H9 (cell line): ENCODE measurements around the gene CDH24. TPM values are rescaled to one million over a fixed set of nuclear protein-coding genes. Genes with fewer than 3 reads are reported as not detected.
A peak's percentile ranks its signal among the peaks of the same experiment; 100 is the strongest.

Experiments used
- DNase-seq: peaks from one replicate; pipeline ENCODE4 v3.0.0-alpha.2; 2017
- H2AFZ ChIP-seq: one replicate; pipeline ENCODE4 v1.6.1; 2013; ENCODE audit warnings: mild to moderate bottlenecking, low read length, control low read depth, moderate library complexity
- H2AK5ac ChIP-seq: 2 replicates; pipeline ENCODE4 v1.6.1; 2013; ENCODE audit warnings: low read length, control low read depth, mixed read lengths; ENCODE audit not compliant: insufficient read length
- H2BK120ac ChIP-seq: one replicate; pipeline ENCODE4 v1.6.1; 2013; ENCODE audit warnings: low read depth, mild to moderate bottlenecking, low read length, control low read depth, inconsistent platforms; ENCODE audit not compliant: poor library complexity, severe bottlenecking
- H2BK12ac ChIP-seq: 2 replicates; pipeline ENCODE4 v1.6.1; 2013; ENCODE audit warnings: low read length, control low read depth, mixed read lengths, low read depth; ENCODE audit not compliant: insufficient read length
- H2BK15ac ChIP-seq: 2 replicates; pipeline ENCODE4 v1.6.1; 2013; ENCODE audit warnings: low read depth, low read length, control low read depth
- H2BK20ac ChIP-seq: one replicate; pipeline ENCODE4 v1.6.1; 2013; ENCODE audit warnings: low read depth, mild to moderate bottlenecking, low read length, control low read depth, inconsistent platforms; ENCODE audit not compliant: poor library complexity, severe bottlenecking
- H2BK5ac ChIP-seq: 2 replicates; pipeline ENCODE4 v1.6.1; 2013; ENCODE audit warnings: low read length, control low read depth, mixed read lengths; ENCODE audit not compliant: insufficient read length
- H3K14ac ChIP-seq: 2 replicates; pipeline ENCODE4 v1.6.1; 2013; ENCODE audit warnings: low read length, control low read depth; ENCODE audit not compliant: insufficient read depth
- H3K18ac ChIP-seq: 2 replicates; pipeline ENCODE4 v1.6.1; 2013; ENCODE audit warnings: low read depth, mild to moderate bottlenecking, mixed read lengths, low read length, control low read depth; ENCODE audit not compliant: insufficient read length
- H3K23ac ChIP-seq: 2 replicates; pipeline ENCODE4 v1.6.1; 2013; ENCODE audit warnings: low read length, control low read depth, mixed read lengths, low read depth; ENCODE audit not compliant: insufficient read length
- H3K23me2 ChIP-seq: 2 replicates; pipeline ENCODE4 v1.6.1; 2013; ENCODE audit warnings: low read depth, mild to moderate bottlenecking, mixed read lengths, low read length, control low read depth; ENCODE audit not compliant: insufficient read length, poor library complexity, severe bottlenecking
- H3K27ac ChIP-seq: 2 replicates; pipeline ENCODE4 v1.5.1; 2013; ENCODE audit warnings: low read length, control low read depth, mixed read lengths, low read depth; ENCODE audit not compliant: insufficient read length
- H3K27me3 ChIP-seq: 2 replicates; pipeline ENCODE4 v1.6.1; 2013; ENCODE audit warnings: low read length, control low read depth, inconsistent platforms; ENCODE audit not compliant: insufficient read depth
- H3K4ac ChIP-seq: 2 replicates; pipeline ENCODE4 v1.6.1; 2013; ENCODE audit warnings: low read depth, mild to moderate bottlenecking, control low read depth, inconsistent platforms, low read length, moderate library complexity
- H3K4me1 ChIP-seq: 2 replicates; pipeline ENCODE4 v1.6.1; 2013; ENCODE audit warnings: low read length, control low read depth, inconsistent platforms; ENCODE audit not compliant: insufficient read depth
- H3K4me2 ChIP-seq: 2 replicates; pipeline ENCODE4 v1.6.1; 2013; ENCODE audit warnings: low read length, control low read depth, mixed read lengths; ENCODE audit not compliant: insufficient read length, insufficient read depth
- H3K56ac ChIP-seq: 2 replicates; pipeline ENCODE4 v1.6.1; 2013; ENCODE audit warnings: low read depth, mild to moderate bottlenecking, mixed read lengths, low read length, control low read depth; ENCODE audit not compliant: insufficient read length
- H3K79me1 ChIP-seq: 2 replicates; pipeline ENCODE4 v1.6.1; 2013; ENCODE audit warnings: low read depth, mild to moderate bottlenecking, moderate library complexity, low read length, control low read depth, inconsistent platforms; ENCODE audit not compliant: insufficient read depth, poor library complexity, severe bottlenecking
- H3K79me2 ChIP-seq: 2 replicates; pipeline ENCODE4 v1.6.1; 2013; ENCODE audit warnings: low read length, control low read depth, inconsistent platforms; ENCODE audit not compliant: insufficient read depth
- H3K9ac ChIP-seq: 2 replicates; pipeline ENCODE4 v1.6.1; 2013; ENCODE audit warnings: low read length, control low read depth, mixed read lengths; ENCODE audit not compliant: insufficient read length; ENCODE audit errors: extremely low read depth
- H3K9me3 ChIP-seq: one replicate; pipeline ENCODE4 v1.6.1; 2013; ENCODE audit warnings: low read depth, low read length, inconsistent platforms; ENCODE audit not compliant: control insufficient read depth
- H3T11ph ChIP-seq: one replicate; pipeline ENCODE4 v1.6.1; 2013; ENCODE audit warnings: mild to moderate bottlenecking, low read length, control low read depth, inconsistent platforms
- H4K20me1 ChIP-seq: one replicate; pipeline ENCODE4 v1.6.1; 2013; ENCODE audit not compliant: control insufficient read depth, insufficient read length, insufficient read depth
- H4K5ac ChIP-seq: 2 replicates; pipeline ENCODE4 v1.6.1; 2013; ENCODE audit warnings: low read depth, mild to moderate bottlenecking, mixed read lengths, low read length, control low read depth; ENCODE audit not compliant: insufficient read length
- H4K8ac ChIP-seq: replicated peaks from 2 replicates; pipeline ENCODE4 v1.6.1; 2013; ENCODE audit warnings: low read length, control low read depth, mixed read lengths, low read depth; ENCODE audit not compliant: insufficient read length
- H4K91ac ChIP-seq: 2 replicates; pipeline ENCODE4 v1.6.1; 2013; ENCODE audit warnings: low read depth, mild to moderate bottlenecking, moderate library complexity, mixed read lengths, low read length, control low read depth; ENCODE audit not compliant: insufficient read length
- H3K27ac Mint-ChIP-seq, 3 experiments: 2 replicates in 2 of 3; 3 replicates in 1 of 3; pipeline ENCODE4 v1.8.0; 2020 to 2021; ENCODE audit warnings: mixed read lengths in 3 of 3, mild to moderate bottlenecking in 1 of 3, moderate library complexity in 1 of 3
- H3K27me3 Mint-ChIP-seq: 2 replicates; pipeline ENCODE4 v1.8.0; 2021; ENCODE audit warnings: low read depth, mild to moderate bottlenecking, moderate library complexity, mixed read lengths
- H3K36me3 Mint-ChIP-seq, 3 experiments: 2 replicates in 2 of 3; 3 replicates in 1 of 3; pipeline ENCODE4 v1.8.0; 2020 to 2021; ENCODE audit warnings: low read depth in 3 of 3, mixed read lengths in 3 of 3; ENCODE audit not compliant: insufficient read depth in 1 of 3
- H3K4me1 Mint-ChIP-seq, 2 experiments: 2 replicates each; pipeline ENCODE4 v1.8.0; 2020; ENCODE audit warnings: mixed read lengths in 2 of 2
- H3K4me3 Mint-ChIP-seq, 2 experiments: 2 replicates in 1 of 2; 3 replicates in 1 of 2; pipeline ENCODE4 v1.8.0; 2020 to 2021; ENCODE audit warnings: mild to moderate bottlenecking in 2 of 2, mixed read lengths in 2 of 2, moderate library complexity in 1 of 2
- H3K9me3 Mint-ChIP-seq, 2 experiments: 2 replicates in 1 of 2; 3 replicates in 1 of 2; pipeline ENCODE4 v1.8.0; 2020; ENCODE audit warnings: mild to moderate bottlenecking in 2 of 2, mixed read lengths in 2 of 2, moderate library complexity in 1 of 2
- WGBS: extraction: QIAGEN DNeasy Blood & Tissue Kit; methylation state at CpG from one replicate; pipeline ENCODE4 v1.1.7; 2013; ENCODE audit warnings: missing lambda C conversion rate, low lambda C conversion rate, mixed read lengths; ENCODE audit not compliant: insufficient read length; ENCODE audit errors: extremely low coverage; 5-methylcytosine and 5-hydroxymethylcytosine counted together
- total RNA-seq: library from RNA; stranded (reverse); gene quantifications from 2 replicates; pipeline ENCODE4 v1.2.1, GENCODE V29; 2021
- TF ChIP-seq, protein P1 (sequence below): fragments of 200-600 bp; sonication (generic); conservative IDR thresholded peaks from 3 replicates; pipeline ENCODE4 v1.8.0; 2021; ENCODE audit warnings: antibody characterized with exemption, mild to moderate bottlenecking

Gene CDH24
- total RNA-seq, 1 experiment from 2014 or later = 16.7 TPM

- Histone ChIP-seq H4K20me1 (no peaks in the 10 kb centered on the region), H2BK5ac (no peak overlapping the region), H2AFZ (no peak overlapping the region), H3K4ac (no peak overlapping the region), H3K56ac (no peak overlapping the region), H3K9ac (no peak overlapping the region), H3T11ph (no peak overlapping the region), H3K9me3 (no peaks in the 10 kb centered on the region), H4K8ac (no peak overlapping the region), H2AK5ac (no peak overlapping the region), H3K27me3 (no peaks in the 10 kb centered on the region), H2BK120ac (no peak overlapping the region), H3K23ac (no peak overlapping the region), H3K4me1 (no peaks in the 10 kb centered on the region; the same call in 1 of the 2 replicates), H3K79me2 (no peaks in the 10 kb centered on the region), H3K14ac (no peak overlapping the region), H3K4me2 (no peak overlapping the region), H3K79me1 (no peaks in the 10 kb centered on the region), H3K27ac (no peak overlapping the region), H2BK15ac (no peak overlapping the region), H2BK12ac (no peak overlapping the region), H4K91ac (no peak overlapping the region), H4K5ac (no peak overlapping the region), H3K23me2 (no peaks in the 10 kb centered on the region), H2BK20ac (no peak overlapping the region), H3K18ac (no peak overlapping the region)
- Mint-ChIP-seq H3K27ac (peak overlapping the region in 1 of 3 experiments; percentile 30; a peak in 1 of 7 replicates), H3K36me3 (peaks cover 3 to 7% (median 4%) of the 10 kb centered on the region in 3 experiments; a peak in 5 of 7 replicates), H3K4me1 (peaks cover 45 to 58% of the 10 kb centered on the region in 2 experiments), H3K4me3 (no peak overlapping the region), H3K9me3 (peaks cover 3 to 4% of the 10 kb centered on the region in 2 experiments; a peak in 3 of 5 replicates), H3K27me3 (peaks cover 27% of the 10 kb centered on the region)
- no CpG with 5 or more reads among the region's 4 CpGs for WGBS
- no peak for DNase-seq
- TF ChIP-seq, protein P1, sequence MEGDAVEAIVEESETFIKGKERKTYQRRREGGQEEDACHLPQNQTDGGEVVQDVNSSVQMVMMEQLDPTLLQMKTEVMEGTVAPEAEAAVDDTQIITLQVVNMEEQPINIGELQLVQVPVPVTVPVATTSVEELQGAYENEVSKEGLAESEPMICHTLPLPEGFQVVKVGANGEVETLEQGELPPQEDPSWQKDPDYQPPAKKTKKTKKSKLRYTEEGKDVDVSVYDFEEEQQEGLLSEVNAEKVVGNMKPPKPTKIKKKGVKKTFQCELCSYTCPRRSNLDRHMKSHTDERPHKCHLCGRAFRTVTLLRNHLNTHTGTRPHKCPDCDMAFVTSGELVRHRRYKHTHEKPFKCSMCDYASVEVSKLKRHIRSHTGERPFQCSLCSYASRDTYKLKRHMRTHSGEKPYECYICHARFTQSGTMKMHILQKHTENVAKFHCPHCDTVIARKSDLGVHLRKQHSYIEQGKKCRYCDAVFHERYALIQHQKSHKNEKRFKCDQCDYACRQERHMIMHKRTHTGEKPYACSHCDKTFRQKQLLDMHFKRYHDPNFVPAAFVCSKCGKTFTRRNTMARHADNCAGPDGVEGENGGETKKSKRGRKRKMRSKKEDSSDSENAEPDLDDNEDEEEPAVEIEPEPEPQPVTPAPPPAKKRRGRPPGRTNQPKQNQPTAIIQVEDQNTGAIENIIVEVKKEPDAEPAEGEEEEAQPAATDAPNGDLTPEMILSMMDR = no peak
Observed at GRCh38 chr14:23103581-23103980, 46.3 kb upstream of the CDH24 start.
